ENCODE results near the gene PACRG.

Gene PACRG

DNA sequence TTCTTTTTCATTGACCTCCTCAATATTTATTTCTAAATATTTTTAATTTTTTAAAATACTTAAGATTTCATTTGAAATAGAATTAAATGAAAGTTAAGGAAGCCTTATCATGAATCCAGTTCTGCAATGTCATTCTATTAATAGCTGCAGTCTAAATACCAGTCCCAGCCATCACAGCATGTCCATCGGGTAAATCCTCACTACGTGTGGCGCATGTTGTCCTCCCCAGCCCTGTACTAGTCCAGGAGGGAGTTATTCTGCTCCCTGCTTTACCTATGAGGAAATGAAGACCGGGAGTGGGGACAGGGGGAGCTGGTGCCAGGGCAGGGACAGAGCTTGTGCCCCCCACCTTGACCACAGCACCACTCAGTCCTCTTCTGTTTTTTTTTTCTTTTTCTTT is 561.7 kb downstream of the PACRG start:
- Histone ChIP-seq H3K9ac (ENCODE audit: insufficient read length, low read depth) (no peak overlapping the region), H3K36me3 (ENCODE audit: insufficient read depth, insufficient read length, low read length) (no peaks in the 10 kb centered on the region), H3K27me3 (ENCODE audit: insufficient read depth, insufficient read length) (no peaks in the 10 kb centered on the region), H3K9me3 (ENCODE audit: insufficient read depth, low read length) (no peaks in the 10 kb centered on the region), H3K4me1 (ENCODE audit: insufficient read depth, insufficient read length) (no peaks in the 10 kb centered on the region), H3K4me3 (ENCODE audit: insufficient read length, low read depth) (no peak overlapping the region)
- no peak for TF ChIP-seq SUZ12 (IDR thresholded peaks at IDR 0.05; ENCODE audit: extremely low read depth, insufficient read depth, insufficient read length)
- TF ChIP-seq ZNF274 (IDR thresholded peaks at IDR 0.05; ENCODE audit: low read depth, low read length): no peak
- TF ChIP-seq YY1 (IDR thresholded peaks at IDR 0.05; ENCODE audit: insufficient read depth, insufficient read length): no peak
- no peak for DNase-seq (ENCODE audit: low read depth, low spot score)

DNA sequence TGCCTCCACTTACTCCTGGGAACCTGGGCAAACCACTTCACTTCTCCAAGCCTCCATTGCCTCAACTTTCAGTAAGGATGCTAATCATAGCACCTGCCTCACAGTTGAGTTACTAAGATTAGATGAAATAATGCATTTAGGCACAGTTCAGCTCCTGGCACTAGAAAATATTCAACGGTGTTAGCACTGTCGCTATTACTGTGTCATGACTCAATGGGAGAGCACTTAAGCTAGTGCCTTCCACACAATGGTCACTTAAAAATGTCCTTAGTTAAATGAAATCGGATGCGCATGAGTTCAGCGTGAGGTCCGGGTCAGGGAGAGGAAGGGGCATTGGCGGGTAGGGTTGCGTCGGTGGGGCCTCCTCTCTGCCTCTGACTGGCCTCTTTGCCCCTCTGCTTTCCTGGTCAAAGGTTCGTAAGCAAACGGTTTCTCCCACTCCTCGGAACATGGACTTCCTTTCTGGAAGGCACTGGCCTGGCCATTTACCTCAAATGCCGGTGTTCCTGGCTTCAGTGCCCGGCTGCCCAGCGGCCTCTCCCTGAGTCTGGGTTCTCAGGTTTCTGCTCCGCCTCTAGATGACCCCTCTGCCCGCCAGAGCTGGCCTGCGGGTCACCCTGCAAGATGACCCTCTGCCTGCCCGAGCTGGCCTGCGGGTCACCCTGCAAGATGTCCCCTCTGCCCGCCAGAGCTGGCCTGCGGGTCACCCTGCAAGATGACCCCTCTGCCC is 562.9 kb downstream of the PACRG start:
- no peaks in the 10 kb centered on the region for H3K4me1 ChIP-seq (ENCODE audit: insufficient read depth, insufficient read length)
- H3K27me3 ChIP-seq (ENCODE audit: insufficient read depth, insufficient read length): no peaks in the 10 kb centered on the region
- no peak overlapping the region for H3K9ac ChIP-seq (ENCODE audit: insufficient read length, low read depth)
- TF ChIP-seq YY1 (IDR thresholded peaks at IDR 0.05; ENCODE audit: insufficient read depth, insufficient read length): no peak
- no peak for TF ChIP-seq SUZ12 (IDR thresholded peaks at IDR 0.05; ENCODE audit: extremely low read depth, insufficient read depth, insufficient read length)
- TF ChIP-seq ZNF274 (IDR thresholded peaks at IDR 0.05; ENCODE audit: low read depth, low read length): no peak
- H3K9me3 ChIP-seq (ENCODE audit: insufficient read depth, low read length): no peaks in the 10 kb centered on the region
- no peaks in the 10 kb centered on the region for H3K36me3 ChIP-seq (ENCODE audit: insufficient read depth, insufficient read length, low read length)
- H3K4me3 ChIP-seq (ENCODE audit: insufficient read length, low read depth): no peak overlapping the region
- DNase-seq (ENCODE audit: low read depth, low spot score): no peak

DNA sequence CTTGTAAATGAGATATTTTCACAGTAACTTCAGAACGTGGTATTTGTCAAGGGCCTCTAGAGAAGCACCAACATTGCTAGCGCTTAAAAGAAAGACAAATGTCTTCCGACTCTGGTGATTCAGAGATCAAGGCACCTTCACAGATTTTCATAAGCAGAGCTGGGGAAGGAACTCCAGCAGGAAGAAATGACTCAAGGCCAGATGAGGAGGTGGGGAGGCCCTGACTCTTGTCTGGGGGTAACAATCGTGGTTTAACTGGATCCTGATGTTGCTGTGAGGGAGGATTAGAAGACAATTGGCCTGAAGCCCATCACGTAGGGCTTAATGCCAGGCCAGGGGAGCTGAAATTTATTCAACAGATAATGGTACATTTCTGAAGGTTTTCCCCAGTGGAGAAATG is 563.8 kb downstream of the PACRG start:
- Histone ChIP-seq H3K9ac (ENCODE audit: insufficient read length, low read depth) (no peak overlapping the region), H3K4me1 (ENCODE audit: insufficient read depth, insufficient read length) (no peaks in the 10 kb centered on the region), H3K4me3 (ENCODE audit: insufficient read length, low read depth) (no peak overlapping the region), H3K36me3 (ENCODE audit: insufficient read depth, insufficient read length, low read length) (no peaks in the 10 kb centered on the region), H3K27me3 (ENCODE audit: insufficient read depth, insufficient read length) (no peaks in the 10 kb centered on the region), H3K9me3 (ENCODE audit: insufficient read depth, low read length) (no peaks in the 10 kb centered on the region)
- no peak for DNase-seq (ENCODE audit: low read depth, low spot score)
- TF ChIP-seq ZNF274 (IDR thresholded peaks at IDR 0.05; ENCODE audit: low read depth, low read length) (no peak), YY1 (IDR thresholded peaks at IDR 0.05; ENCODE audit: insufficient read depth, insufficient read length) (no peak), SUZ12 (IDR thresholded peaks at IDR 0.05; ENCODE audit: extremely low read depth, insufficient read depth, insufficient read length) (no peak)

DNA sequence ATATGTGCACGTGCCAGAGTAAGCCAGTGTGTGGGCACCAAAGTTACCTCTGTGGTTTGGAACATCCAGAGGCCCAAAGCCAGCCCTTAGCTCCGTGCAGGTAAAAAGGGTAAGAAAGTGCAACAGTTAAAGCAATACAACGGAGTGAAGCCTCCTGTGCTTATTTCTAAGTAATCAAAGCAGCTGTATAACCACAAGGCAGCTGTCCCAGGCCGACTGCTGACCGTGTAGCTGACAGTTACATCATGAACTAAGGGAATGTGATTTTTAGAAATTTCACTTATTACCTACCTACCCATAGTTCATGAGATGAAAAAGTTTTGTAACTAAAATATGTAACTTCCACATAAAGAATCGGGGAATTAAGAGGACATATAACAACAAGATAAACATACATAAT is 565.5 kb downstream of the PACRG start:
- H3K27me3 ChIP-seq (ENCODE audit: insufficient read depth, insufficient read length): no peaks in the 10 kb centered on the region
- H3K9ac ChIP-seq (ENCODE audit: insufficient read length, low read depth): no peak overlapping the region

DNA sequence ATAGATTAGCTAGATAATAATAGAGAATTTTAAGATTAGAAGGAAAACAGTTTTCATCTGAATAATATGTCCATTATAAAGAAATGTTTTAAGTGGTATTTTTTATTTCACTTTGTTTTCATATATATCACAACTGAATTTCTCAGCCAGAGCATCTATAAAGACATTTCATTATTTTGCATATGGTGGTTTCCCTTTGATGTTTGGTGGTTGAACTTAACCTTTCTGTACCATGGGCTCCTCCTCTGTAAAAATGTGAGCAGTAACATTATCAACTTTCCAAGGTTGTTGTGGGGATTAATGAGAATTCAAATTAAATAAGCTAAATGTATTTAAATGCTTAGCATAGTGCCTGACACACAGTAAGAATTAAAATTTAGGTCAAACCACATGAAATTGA is 567.0 kb downstream of the PACRG start:
- no peaks in the 10 kb centered on the region for H3K36me3 ChIP-seq (ENCODE audit: insufficient read depth, insufficient read length, low read length)
- DNase-seq (ENCODE audit: low read depth, low spot score): no peak
- no peak overlapping the region for H3K9ac ChIP-seq (ENCODE audit: insufficient read length, low read depth)
- no peaks in the 10 kb centered on the region for H3K9me3 ChIP-seq (ENCODE audit: insufficient read depth, low read length)
- TF ChIP-seq YY1 (IDR thresholded peaks at IDR 0.05; ENCODE audit: insufficient read depth, insufficient read length) (no peak), ZNF274 (IDR thresholded peaks at IDR 0.05; ENCODE audit: low read depth, low read length) (no peak)
- H3K27me3 ChIP-seq (ENCODE audit: insufficient read depth, insufficient read length): no peaks in the 10 kb centered on the region
- H3K4me1 ChIP-seq (ENCODE audit: insufficient read depth, insufficient read length): no peaks in the 10 kb centered on the region
- no peak overlapping the region for H3K4me3 ChIP-seq (ENCODE audit: insufficient read length, low read depth)

More for the DNA sequence above, 565.5 kb downstream of the PACRG start:
- no peaks in the 10 kb centered on the region for H3K4me1 ChIP-seq (ENCODE audit: insufficient read depth, insufficient read length)
- no peak overlapping the region for H3K4me3 ChIP-seq (ENCODE audit: insufficient read length, low read depth)
- no peaks in the 10 kb centered on the region for H3K9me3 ChIP-seq (ENCODE audit: insufficient read depth, low read length)
- DNase-seq (ENCODE audit: low read depth, low spot score): no peak
- no peak for TF ChIP-seq ZNF274 (IDR thresholded peaks at IDR 0.05; ENCODE audit: low read depth, low read length)
- no peak for TF ChIP-seq SUZ12 (IDR thresholded peaks at IDR 0.05; ENCODE audit: extremely low read depth, insufficient read depth, insufficient read length)
- TF ChIP-seq YY1 (IDR thresholded peaks at IDR 0.05; ENCODE audit: insufficient read depth, insufficient read length): no peak
- no peaks in the 10 kb centered on the region for H3K36me3 ChIP-seq (ENCODE audit: insufficient read depth, insufficient read length, low read length)

DNA sequence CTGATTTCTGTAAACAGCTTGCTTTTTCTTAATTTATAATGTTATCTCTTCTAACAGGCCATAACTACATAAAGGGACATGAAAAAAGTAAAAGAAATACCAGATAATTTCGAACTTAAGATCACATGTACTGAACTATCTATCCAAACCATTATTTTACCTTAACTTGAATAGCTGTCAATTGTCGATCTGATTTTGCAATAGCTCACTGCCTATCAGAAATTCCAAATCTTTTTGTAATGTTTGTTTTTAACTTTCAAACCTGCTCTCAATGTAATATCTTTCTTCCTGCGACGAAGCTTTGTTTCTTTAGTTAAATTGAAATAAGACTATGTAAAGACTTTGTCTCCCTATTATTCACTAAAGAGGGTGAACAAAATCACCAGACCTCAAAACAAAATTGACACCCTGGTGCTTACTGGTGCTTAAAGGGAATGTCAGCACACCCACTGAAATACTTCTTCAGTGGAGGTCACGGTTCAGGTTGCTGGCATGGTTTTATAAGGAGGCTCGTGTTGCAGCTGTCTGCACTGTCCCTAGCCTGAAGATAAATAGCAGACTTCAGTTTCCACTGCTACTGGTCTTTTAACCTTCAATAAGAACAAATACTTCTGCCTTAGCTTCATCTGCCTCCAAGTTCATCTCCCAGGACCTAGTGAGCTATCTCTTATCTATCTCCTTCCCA is 569.2 kb downstream of the PACRG start:
- Histone ChIP-seq H3K27me3 (ENCODE audit: insufficient read depth, insufficient read length) (no peaks in the 10 kb centered on the region), H3K4me3 (ENCODE audit: insufficient read length, low read depth) (no peak overlapping the region), H3K4me1 (ENCODE audit: insufficient read depth, insufficient read length) (no peaks in the 10 kb centered on the region), H3K9ac (ENCODE audit: insufficient read length, low read depth) (no peak overlapping the region), H3K9me3 (ENCODE audit: insufficient read depth, low read length) (no peaks in the 10 kb centered on the region), H3K36me3 (ENCODE audit: insufficient read depth, insufficient read length, low read length) (no peaks in the 10 kb centered on the region)
- no peak for TF ChIP-seq YY1 (IDR thresholded peaks at IDR 0.05; ENCODE audit: insufficient read depth, insufficient read length)
- no peak for TF ChIP-seq ZNF274 (IDR thresholded peaks at IDR 0.05; ENCODE audit: low read depth, low read length)
- no peak for TF ChIP-seq SUZ12 (IDR thresholded peaks at IDR 0.05; ENCODE audit: extremely low read depth, insufficient read depth, insufficient read length)
- no peak for DNase-seq (ENCODE audit: low read depth, low spot score)

DNA sequence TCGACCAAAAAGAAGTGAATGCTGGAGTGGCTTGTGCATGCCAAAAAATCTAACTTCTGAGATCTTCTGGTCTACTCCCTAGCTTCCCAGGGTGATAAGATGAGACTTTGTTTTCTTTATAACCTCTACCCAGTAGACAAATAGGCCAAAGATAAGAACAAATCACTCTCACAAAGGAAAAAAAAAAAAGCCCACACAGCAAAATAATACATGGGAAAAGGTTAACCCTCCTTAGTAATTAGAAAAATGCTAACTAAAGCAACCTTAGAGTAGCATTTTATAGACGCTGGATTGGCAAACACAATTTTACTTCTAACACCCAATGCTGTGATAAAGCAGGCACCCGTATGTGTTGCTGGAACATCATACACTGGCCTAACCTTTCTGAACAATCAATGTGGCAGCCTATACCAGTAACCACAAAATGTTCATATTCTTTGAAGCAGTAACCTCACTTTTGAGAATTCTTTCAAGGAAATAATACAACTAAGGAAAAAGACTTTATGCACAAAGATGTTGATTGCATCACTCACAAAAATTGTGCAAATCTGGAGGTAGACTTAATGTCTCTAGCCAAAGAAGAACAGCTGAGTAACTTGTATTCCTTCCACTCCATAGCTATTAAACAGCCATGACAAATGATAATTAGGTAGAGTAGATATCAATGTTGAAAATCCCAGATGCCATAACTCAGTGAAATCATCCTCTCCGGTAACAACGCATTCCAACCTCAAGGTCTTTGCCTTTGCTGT is 570.5 kb downstream of the PACRG start:
- no peak overlapping the region for H3K4me3 ChIP-seq (ENCODE audit: insufficient read length, low read depth)
- no peaks in the 10 kb centered on the region for H3K36me3 ChIP-seq (ENCODE audit: insufficient read depth, insufficient read length, low read length)
- no peak for DNase-seq (ENCODE audit: low read depth, low spot score)
- no peaks in the 10 kb centered on the region for H3K4me1 ChIP-seq (ENCODE audit: insufficient read depth, insufficient read length)
- H3K9ac ChIP-seq (ENCODE audit: insufficient read length, low read depth): no peak overlapping the region
- TF ChIP-seq YY1 (IDR thresholded peaks at IDR 0.05; ENCODE audit: insufficient read depth, insufficient read length) (no peak), SUZ12 (IDR thresholded peaks at IDR 0.05; ENCODE audit: extremely low read depth, insufficient read depth, insufficient read length) (no peak), ZNF274 (IDR thresholded peaks at IDR 0.05; ENCODE audit: low read depth, low read length) (no peak)
- no peaks in the 10 kb centered on the region for H3K9me3 ChIP-seq (ENCODE audit: insufficient read depth, low read length)
- H3K27me3 ChIP-seq (ENCODE audit: insufficient read depth, insufficient read length): no peaks in the 10 kb centered on the region

Measured in NT2/D1 (cell line).